Activated CD8-positive, alpha-beta memory T cell treated with anti-CD3 and anti-CD28 coated beads, Interleukin-2, amount 50 U/mL, for 4 hours (primary cell): ENCODE data around the gene EMC1.
"Not testable (repeated sequence)": the region's sequence is repeated elsewhere in the genome, so short reads cannot be mapped to it uniquely, and the experiment has no call there.

ENCODE experiments used
- DNase-seq: peaks from one replicate; pipeline ENCODE4 v3.0.0-alpha.2; 2020

The EMC1 gene

DNA sequence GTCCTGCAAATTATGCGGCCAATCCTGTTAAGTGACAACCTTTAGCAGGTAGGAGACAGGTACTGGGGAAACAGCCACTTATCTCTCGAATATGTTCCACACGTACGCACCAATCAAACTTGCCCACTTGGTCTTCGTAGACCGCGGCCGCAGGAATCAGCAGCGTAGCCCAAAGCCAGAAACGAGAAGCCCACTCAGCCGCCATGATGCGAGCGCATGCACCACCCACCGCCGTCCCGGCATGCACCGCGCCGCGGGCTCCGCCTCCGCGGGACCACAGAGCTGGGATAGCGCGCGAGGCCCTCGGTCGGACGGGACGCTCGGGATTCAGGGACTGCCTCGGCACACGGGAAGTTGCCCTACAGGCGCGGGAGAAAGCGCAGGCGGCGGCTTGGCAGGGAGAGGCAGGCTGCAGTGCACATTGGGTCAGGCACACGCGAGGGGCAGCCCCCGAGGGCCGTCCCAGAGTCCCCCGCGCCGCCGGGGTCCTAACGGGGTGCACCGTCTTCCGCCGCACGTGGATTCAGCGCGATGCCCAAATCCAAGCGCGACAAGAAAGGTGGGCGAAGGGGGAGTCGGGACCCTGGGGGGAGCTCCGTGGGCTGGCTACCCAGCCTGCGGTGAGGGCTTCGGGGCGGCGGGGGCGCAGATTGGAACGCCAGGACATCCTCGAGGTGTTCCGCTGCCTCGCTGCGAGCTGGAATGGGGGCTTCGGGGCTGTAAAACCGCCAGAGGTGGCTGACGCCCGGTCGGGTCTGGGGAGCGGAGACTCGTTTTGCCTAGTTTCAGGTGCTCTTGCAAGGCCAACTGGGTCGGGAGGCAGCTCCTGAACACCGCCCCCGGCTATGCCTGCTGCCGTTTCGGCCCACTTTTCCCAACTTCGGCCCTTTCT is at the start of gene EMC1, which contains the start of gene MRTO4:
EMC1 (minus strand) TSS at position 220 of the 892 bp plus-strand sequence; CDS start at position 205, 15 bp downstream.
MRTO4 (plus strand) TSS at position 501 of the 892 bp plus-strand sequence; CDS start at position 532, 31 bp downstream.
- DNase-seq, result peak; percentile 92

DNA sequence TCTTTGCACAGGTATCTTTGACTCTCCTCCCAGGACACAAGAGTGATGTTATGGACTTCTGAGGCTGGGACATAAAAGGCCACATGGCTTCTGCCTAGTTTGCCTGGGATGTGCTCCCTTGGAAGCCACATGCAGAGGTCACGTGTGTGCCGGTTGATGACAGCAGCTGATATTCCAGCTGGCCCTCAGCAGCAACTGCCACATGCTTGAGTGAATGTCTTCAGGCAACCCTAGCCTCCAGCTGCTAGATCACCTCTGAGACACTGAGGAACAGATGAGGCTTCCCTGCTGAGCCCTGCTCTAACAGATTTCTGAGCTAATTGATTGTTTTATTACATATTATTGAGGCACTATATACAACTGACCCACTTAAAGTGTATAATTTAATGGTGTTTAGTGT is 48.9 kb upstream of the EMC1 start:
- DNase-seq, result no peak

DNA sequence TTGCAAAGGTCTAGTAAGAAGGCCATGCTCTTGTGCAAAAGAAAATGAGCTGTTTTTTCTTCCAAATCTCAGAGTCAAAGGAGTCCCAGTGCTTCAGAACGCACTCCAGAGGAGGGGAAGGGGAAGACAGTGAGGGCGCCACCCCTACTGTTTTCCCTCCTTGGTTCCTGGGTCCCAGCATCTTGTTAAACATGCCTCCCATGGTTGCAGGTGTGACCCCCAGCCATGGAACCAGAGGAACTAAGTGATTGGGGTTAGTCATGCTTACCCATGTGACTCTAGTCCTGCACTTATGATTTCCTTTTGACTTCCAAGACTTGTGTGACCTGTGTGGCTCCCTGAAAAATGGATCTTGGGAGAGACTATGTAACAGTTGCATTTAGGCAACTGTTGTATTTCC is 43.3 kb upstream of the EMC1 start:
- no peak for DNase-seq

DNA sequence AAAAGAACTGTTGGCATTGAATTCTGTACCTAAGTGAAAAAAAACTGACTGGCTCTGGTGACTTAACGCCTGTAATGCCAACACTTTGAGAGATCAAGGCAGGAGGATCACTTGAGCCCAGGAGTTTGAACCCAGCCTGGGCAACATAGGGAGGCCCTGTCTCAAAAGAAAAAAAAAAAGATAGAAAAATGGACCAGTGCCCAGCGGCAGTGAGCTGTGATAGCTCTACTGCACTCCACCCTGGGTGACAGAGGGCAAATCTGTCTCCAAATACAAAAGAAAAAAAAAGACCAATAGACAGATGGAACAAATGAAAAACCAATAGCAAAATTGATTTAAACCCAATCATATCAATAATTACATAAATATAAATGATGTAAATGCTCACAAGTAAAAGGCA is 37.9 kb upstream of the EMC1 start:
- no peak for DNase-seq

DNA sequence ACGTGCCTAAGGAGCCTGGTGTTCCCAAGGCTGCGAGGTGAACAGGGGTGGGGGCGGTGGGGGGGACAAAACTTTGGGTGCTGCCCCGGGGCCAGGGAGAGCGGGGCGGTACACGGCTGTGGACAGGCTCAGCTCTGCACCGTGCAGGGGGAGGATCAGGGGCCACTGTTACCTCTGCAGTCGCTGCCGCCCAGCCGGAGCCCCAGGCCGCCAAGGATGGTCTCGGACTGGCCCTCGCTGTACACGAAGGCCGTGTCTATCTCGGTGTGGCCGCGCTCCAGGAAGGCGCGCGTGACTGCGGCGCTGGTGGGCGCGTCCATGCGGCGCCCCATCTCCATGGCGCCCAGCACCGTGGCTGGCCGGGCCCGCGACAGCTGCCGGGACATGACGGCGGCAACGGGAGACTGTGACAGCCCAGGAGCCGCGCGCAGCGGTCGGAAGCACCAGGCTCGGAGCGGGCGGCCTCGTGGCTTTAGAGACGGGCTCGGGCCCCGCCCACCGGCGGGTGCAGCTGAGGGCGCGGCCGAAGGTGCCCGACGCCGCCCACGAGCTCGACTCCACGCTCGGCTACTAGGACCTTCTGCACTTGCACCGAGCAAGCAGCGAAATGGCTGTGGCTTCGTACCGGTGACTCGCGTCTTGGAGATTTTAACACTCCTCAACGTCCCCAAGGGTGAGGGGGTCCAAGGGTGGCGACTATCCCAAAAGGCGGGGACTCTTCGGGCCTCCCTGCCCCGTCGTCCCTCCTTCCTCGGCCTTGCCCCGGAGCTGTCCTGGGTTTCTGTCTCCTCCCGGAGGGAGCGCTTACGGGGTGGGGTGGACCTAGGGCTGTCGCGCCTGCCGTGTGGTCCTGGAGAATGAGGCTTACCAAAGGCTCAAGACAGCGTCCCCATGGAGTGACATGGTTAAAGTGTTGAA is 37.3 kb upstream of the EMC1 start, which contains the start of gene AKR7A3:
AKR7A3 (minus strand) TSS at position 447 of the 918 bp plus-strand sequence; CDS start at position 386, 61 bp downstream.
- peak; percentile 61 for DNase-seq

DNA sequence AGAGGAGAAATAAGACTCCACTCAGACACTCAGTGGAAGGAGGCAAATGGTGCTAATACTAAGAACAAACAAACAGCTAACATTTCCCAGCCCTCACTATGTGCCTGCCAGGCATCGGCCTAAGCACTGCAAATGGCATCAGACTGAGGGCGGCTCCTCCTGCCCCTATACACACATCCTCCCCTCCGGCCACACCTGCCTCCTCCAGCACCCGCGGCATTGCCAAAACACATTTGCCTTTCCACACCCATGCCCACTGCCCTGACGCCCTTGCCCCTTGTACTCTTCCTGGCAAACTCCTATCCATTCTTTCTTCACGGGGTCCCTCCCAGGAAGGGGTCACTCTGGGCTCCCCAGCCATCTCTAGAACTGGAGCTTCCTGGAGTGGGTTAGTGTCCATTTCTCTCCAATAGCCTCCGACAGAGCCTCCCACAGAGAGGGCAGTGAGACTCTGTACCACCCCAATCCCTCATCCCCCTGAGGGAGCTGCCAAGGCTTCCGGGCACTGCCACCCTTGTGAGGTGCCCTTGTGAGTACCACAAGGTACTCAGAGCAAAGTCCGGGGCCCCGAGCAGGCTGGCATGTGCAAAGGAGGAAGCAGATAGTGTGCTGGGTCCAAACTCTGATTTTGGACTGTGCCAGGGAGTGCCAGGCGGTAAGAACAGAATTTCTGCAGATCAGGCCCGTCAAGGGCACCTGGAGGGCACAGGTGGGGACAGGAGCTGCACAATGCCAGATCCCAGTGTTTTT is 36.3 kb upstream of the EMC1 start:
- no peak for DNase-seq

DNA sequence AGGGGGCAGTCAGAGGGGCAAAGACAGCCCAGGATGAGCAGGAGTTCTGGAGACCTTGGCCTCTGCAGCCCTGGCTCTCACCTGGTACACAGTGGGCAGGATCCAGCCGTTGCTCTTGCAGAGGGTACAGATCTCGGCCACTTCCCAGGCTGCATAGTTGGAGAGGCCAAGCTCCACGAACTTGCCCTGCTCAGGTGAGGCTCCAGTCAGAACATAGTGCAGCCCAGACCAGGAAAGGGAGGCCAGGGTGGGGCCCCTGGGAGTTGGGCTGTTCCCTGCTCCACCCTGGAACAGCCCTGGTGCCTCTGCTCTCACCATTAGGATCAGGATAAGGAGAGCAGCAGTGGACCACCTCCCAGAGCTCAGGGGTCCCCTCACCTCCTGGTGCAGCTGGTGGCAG is 34.5 kb upstream of the EMC1 start:
- DNase-seq, result not testable (repeated sequence)

DNA sequence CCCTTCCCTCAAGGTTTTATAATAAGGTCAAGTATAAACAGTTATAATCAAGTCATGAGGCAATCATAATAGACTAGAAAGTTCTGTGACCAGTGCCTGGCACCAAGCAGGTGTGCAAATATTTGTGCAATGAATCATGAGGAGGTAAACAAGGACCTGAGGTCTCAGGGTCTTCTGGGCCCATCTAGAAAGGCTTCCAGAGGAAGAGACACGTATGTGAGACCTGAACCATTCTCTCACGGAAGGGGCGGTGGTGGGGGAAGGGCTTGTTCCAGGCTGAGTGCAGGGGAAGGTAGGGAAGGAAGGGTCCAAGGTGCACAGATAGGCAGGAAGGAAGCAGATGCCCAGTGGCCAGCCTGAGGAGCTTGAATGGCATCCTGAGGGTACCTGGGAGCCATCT is 34.0 kb upstream of the EMC1 start:
- not testable (repeated sequence) for DNase-seq

DNA sequence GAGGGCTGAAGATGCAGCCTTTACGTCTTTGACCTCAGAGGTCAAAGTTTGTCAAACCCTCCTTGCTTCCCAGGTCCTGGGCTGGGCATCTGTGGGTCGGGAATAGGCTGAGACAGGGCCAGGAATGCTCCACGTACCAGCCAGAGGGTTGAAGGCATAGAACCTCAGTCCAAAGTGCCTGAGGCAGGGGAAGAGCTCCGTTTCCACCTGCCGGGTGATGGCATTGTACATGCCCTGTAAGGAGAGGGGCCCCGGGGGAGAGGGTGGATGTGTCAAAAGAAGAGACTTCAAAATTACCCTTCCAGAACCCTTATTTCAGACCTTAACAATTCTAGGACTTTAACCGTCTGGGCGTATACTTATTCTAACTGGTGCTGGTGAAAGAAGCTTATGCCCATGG is 33.6 kb upstream of the EMC1 start:
- DNase-seq, result no peak

DNA sequence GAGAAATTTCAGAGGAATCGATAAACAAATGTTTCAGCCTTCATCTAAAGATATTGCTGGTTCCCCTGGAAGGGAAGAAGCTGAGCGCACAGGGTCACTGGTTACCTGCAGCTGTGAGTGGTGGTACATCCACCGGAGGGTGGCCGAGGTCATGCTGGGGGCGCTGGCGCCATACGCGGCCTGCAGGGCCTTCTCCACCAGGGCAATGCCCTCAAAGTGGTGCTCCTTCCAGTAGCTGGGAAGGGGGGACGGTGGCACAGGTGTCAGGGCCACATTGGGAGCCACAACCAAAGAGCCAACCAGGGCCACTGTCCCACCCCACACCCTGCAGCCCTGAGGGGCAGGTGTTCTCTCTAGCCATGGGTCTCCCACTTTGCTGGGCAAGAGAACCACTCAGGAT is 32.6 kb upstream of the EMC1 start:
- DNase-seq, result no peak

DNA sequence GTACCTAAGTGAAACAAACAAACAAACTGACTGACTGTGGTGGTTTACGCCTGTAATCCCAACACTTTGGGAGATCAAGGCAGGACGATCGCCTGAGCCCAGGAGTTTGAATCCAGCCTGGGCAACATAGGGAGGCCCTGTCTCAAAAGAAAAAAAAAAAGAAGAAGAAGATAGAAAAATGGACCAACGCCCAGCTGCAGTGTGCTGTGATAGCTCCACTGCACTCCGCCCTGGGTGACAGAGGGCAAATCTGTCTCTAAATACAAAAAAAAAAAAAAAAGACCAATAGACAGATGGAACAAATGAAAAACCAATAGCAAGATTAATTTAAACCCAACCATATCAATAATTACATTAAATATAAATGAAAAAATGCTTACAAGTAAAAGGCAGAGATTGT is 23.3 kb upstream of the EMC1 start:
- no peak for DNase-seq

DNA sequence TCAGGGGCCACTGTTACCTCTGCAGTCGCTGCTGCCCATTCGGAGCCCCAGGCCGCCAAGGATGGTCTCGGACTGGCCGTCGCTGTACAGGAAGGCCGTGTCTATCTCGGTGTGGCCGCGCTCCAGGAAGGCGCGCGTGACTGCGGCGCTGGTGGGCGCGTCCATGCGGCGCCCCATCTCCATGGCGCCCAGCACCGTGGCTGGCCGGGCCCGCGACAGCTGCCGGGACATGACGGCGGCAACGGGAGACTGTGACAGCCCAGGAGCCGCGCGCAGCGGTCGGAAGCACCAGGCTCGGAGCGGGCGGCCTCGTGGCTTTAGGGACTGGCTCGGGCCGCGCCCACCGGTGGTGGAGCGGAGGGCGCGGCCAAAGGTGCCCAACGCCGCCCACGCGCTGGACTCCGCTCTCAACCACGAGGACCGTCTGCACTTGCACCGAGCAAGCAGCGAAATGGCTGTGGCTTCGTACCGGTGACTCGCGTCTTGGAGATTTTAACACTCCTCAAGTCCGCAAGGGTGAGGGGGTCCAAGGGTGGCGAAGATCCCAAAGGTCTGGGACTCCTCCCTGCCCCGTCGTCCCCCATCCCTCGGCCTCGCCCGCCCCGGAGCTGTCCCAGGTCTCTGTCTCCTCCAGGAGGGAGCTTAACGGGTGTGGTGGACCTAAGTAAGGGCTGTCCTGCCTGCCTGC is 22.7 kb upstream of the EMC1 start:
- not testable (repeated sequence) for DNase-seq

DNA sequence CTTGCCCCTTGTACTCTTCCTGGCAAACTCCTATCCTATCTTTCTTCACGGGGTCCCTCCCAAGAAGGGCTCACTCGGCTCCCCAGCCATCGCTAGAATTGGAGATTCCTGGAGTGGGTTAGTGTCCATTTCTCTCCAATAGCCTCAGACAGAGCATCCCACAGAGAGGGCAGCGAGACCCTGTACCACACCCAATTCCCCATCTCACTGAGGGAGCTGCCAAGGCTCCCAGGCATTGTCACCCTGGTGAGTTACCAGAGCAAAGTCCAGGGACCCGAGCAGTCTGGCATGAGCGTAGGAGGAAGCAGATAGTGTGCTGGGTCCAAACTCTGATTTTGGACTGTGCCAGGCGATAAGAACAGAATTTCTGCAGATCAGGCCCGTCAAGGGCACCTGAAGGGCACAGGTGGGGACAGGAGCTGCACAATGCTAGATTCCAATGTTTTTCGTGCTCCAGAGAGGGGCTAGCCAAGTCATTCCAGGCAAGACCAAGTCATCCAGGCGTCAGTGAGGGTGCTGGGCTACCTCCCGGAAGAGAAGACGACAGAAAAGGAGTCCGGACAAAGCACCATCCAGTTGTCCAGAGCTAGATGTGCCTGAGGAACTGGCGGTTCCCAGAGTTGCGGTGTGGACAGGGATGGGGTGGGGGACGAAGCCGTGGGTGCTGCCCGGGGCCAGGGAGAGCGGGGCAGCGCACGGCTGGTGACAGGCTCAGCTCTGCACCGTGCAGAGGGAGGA is 22.0 kb upstream of the EMC1 start:
- DNase-seq, result no peak

DNA sequence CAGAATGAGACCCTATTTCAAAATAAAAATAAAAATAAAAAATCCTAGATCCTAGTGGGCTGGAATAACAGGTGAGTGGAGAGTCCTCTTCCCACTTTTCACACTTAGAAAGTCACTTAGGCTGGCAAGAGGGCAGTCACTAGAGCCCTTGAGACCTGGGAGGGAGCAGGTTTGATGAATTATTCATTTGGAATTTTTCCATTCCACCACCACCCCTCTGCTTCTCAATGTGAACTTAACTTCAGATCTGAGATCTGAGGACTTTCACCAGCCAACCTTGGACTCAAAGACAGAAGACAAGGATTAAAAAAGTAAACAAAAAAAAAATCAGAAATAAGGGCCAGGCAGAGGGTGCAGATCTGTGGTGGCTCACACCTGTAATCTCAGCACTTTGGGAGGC is 20.7 kb upstream of the EMC1 start:
- no peak for DNase-seq

DNA sequence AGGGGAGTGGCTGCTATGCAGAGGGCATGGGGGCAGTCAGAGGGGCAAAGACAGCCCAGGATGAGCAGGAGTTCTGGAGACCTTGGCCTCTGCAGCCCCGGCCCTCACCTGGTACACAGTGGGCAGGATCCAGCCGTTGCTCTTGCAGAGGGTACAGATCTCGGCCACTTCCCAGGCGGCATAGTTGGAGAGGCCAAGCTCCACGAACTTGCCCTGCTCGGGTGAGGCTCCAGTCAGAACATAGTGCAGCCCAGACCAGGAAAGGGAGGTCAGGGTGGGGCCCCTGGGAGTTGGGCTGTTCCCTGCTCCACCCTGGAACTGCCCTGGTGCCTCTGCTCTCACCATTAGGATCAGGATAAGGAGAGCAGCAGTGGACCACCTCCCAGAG is 19.0 kb upstream of the EMC1 start:
- not testable (repeated sequence) for DNase-seq

DNA sequence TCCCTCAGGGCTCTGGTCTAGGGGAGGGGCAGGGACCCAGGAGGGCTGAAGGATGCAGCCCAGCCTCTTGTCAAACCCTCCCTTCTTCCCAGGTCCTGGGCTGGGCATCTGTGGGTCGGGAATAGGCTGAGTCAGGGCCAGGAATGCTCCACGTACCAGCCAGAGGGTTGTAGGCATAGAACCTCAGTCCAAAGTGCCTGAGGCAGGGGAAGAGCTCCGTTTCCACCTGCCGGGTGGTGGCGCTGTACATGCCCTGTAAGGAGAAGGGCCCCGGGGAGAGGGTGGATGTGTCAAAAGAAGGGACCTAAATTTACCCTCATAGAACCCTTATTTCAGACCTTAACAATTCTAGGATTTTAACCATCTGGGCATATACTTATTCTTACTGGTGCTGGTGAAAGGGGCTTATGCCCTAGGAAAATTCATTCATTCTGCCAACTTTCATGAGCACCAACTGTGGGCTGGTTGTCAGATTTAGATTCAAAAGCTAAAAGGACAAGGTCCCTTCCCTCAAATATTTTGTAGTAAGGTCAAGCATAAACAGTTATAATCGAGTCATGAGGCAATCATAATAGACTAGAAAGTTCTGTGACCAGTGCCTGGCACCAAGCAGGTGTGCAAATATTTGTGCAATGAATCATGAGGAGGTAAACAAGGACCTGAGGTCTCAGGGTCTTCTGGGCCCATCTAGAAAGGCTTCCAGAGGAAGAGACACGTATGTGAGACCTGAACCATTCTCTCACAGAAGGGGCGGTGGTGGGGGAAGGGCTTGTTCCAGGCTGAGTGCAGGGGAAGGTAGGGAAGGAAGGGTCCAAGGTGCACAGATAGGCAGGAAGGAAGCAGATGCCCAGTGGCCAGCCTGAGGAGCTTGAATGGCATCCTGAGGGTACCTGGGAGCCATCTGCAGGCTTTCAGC is 18.4 kb upstream of the EMC1 start:
- not testable (repeated sequence) for DNase-seq

DNA sequence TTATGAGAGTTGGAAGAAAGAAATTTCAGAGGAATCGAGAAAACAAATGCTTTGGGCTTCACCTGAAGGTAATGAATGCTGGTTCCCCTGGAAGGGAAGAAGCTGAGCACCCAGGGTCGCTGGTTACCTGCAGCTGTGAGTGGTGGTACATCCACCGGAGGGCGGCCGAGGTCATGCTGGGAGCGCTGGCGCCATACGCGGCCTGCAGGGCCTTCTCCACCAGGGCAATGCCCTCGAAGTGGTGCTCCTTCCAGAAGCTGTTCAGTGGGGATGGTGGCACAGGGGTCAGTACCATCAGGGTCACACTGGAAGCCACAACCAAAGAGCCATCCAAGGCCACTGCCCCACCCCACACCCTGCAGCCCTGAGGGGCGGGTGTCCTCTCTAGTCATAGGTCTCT is 17.1 kb upstream of the EMC1 start:
- no peak for DNase-seq

DNA sequence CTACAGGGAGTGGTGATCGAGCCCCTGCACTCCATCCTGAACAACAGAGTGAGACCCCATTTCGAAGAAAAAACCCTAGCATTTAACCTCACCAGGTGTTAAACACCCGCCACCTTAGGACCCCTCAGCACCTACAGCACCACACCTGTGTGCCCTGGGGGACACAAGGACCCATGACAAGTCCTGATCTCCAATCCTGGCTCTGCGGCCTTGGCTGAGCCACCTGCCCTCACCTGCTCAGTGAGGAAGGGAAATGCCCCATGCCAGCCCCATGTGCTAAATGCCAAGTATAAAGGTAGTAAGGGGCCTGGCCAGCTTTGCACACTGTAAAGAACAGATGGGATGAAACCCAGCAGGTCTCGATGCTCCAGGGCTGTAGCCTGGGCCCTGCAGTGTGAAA is 11.4 kb upstream of the EMC1 start:
- DNase-seq, result no peak

DNA sequence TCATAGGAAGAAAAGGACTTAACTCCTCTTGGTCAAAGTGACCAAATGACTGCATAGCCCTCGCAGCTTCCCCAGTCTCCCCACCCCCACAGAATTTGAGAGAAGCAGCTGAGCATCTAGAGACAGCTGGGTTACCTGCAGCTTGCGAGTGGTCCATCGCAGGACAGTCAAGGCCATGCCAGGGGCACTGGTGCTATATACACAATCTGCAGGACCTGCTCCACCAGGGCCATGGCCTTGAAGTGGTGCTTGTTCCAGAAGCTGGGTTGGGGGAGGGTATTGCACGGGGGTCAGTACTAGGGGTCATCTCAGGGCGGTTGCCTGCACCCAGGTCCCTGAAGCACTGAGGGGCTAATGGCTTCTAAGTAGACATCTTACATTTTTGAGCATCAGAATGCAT is 10.7 kb upstream of the EMC1 start:
- DNase-seq, result no peak
